Osteocyte (in vitro differentiated cells): ENCODE results near the gene BLID. TPM values are rescaled to one million over a fixed set of nuclear protein-coding genes. Genes with fewer than 3 reads are reported as not detected.
A peak's percentile ranks its signal among the peaks of the same experiment; 100 is the strongest.

Source experiments
- DNase-seq: peaks from one replicate; pipeline ENCODE4 v3.0.0; 2021; ENCODE audit warnings: mixed read lengths; ENCODE audit not compliant: unreplicated experiment; ENCODE audit errors: extremely low spot score
- H3K27ac Mint-ChIP-seq: one replicate; pipeline ENCODE4 v1.8.0; 2021; ENCODE audit warnings: mild to moderate bottlenecking, mixed read lengths; ENCODE audit not compliant: unreplicated experiment
- H3K27me3 Mint-ChIP-seq: one replicate; pipeline ENCODE4 v1.8.0; 2021; ENCODE audit warnings: mixed read lengths; ENCODE audit not compliant: unreplicated experiment
- H3K36me3 Mint-ChIP-seq: one replicate; pipeline ENCODE4 v1.8.0; 2021; ENCODE audit warnings: mixed read lengths; ENCODE audit not compliant: unreplicated experiment
- H3K4me1 Mint-ChIP-seq: one replicate; pipeline ENCODE4 v1.8.0; 2021; ENCODE audit warnings: mixed read lengths; ENCODE audit not compliant: unreplicated experiment
- H3K4me3 Mint-ChIP-seq: one replicate; pipeline ENCODE4 v1.8.0; 2021; ENCODE audit warnings: mild to moderate bottlenecking, moderate library complexity, mixed read lengths; ENCODE audit not compliant: unreplicated experiment
- H3K9me3 Mint-ChIP-seq: one replicate; pipeline ENCODE4 v1.8.0; 2021; ENCODE audit warnings: mixed read lengths; ENCODE audit not compliant: unreplicated experiment
- CTCF ChIP-seq: fragments of 200-600 bp; sonication (generic); IDR thresholded peaks from 2 replicates; pipeline ENCODE4 v1.5.0; 2021; ENCODE audit warnings: antibody characterized with exemption, mild to moderate bottlenecking, moderate library complexity
- total RNA-seq: library from RNA; stranded (reverse); gene quantifications from 2 replicates; pipeline ENCODE4 v1.2.1, GENCODE V29; 2021

Gene BLID
- total RNA-seq, 1 donor from 2014 or later, result 1.4 TPM

DNA sequence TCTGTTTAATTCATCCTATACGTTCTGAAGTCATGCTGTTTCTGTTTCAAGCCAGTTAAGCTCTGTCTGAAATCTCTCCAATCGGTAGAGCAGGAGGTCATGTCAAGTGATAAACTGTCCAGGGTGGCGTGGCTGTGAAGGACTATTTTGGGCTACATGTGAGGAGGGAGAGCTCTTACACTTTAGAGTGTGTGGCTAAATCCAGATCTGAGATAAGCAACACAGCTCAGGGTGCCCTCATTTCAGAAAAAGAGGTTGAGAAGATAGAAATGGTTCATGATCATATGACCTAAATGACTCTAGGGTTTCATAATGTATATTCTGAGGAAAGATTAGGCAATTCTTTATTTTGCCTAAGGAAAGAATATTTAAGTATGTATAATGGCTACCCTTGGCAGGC, 8.4 kb downstream of the BLID start:
- Mint-ChIP-seq H3K27me3 (no peaks in the 10 kb centered on the region), H3K27ac (peak overlapping the region; percentile 40), H3K36me3 (no peaks in the 10 kb centered on the region), H3K9me3 (no peaks in the 10 kb centered on the region), H3K4me3 (no peak overlapping the region), H3K4me1 (peaks cover 11% of the 10 kb centered on the region)
- TF ChIP-seq CTCF, result no peak
- no peak for DNase-seq

DNA sequence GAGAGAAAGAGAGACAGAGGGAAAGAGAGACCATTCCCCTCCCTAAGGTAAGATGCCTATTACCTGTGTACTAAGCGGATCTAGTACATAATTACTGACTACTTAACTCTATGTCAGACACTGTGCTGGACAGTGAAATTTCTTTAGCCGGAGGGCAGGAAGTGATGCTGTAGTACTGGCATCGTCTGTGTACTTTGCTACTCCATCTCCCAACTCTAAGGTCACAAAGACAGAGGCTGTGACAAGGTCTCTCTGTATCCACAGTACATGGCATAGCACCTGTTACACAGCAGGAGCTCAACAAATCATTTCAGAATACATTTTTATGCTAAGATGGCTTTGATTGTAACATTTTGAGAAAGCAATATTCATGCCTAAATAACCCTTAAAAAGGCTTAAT, 9.0 kb downstream of the BLID start:
- Mint-ChIP-seq H3K36me3 (no peaks in the 10 kb centered on the region), H3K27me3 (no peaks in the 10 kb centered on the region), H3K4me1 (peaks cover 6% of the 10 kb centered on the region), H3K4me3 (no peak overlapping the region), H3K9me3 (no peaks in the 10 kb centered on the region), H3K27ac (peak overlapping the region; percentile 40)
- TF ChIP-seq CTCF, result no peak
- no peak for DNase-seq

- H3K27me3 Mint-ChIP-seq, result no peaks in the 10 kb centered on the region
- H3K36me3 Mint-ChIP-seq, result no peaks in the 10 kb centered on the region
- peaks cover 3% of the 10 kb centered on the region for H3K4me1 Mint-ChIP-seq
- H3K9me3 Mint-ChIP-seq, result no peaks in the 10 kb centered on the region
- TF ChIP-seq CTCF, result no peak
- no peak overlapping the region for H3K4me3 Mint-ChIP-seq
- no peak for DNase-seq
- peak overlapping the region; percentile 77 for H3K27ac Mint-ChIP-seq
These were observed 10.8 kb downstream of the BLID start for GRCh38 chr11:122105044-122105758.

GRCh38 chr11:122104341-122104740, 11.7 kb downstream of the BLID start:
- Mint-ChIP-seq H3K36me3 (no peaks in the 10 kb centered on the region), H3K9me3 (no peaks in the 10 kb centered on the region), H3K27ac (peak overlapping the region; percentile 77), H3K27me3 (no peaks in the 10 kb centered on the region), H3K4me1 (peaks cover 3% of the 10 kb centered on the region), H3K4me3 (no peak overlapping the region)
- DNase-seq, result no peak
- TF ChIP-seq CTCF, result no peak

GRCh38 chr11:122103726-122104125, 12.3 kb downstream of the BLID start:
- no peaks in the 10 kb centered on the region for H3K36me3 Mint-ChIP-seq
- H3K27me3 Mint-ChIP-seq, result no peaks in the 10 kb centered on the region
- peaks cover 3% of the 10 kb centered on the region for H3K4me1 Mint-ChIP-seq
- DNase-seq, result no peak
- H3K9me3 Mint-ChIP-seq, result no peaks in the 10 kb centered on the region
- H3K4me3 Mint-ChIP-seq, result no peak overlapping the region
- no peak overlapping the region for H3K27ac Mint-ChIP-seq
- TF ChIP-seq CTCF, result no peak
